Erythroblast (primary cell): ENCODE measurements around the gene TULP3.

Experiments used
- GATA1 ChIP-seq: IDR thresholded peaks from 2 replicates; pipeline ENCODE4 v1.6.1; 2011; ENCODE audit warnings: low read depth, mild to moderate bottlenecking, control low read depth, low read length, moderate library complexity
- POLR2A ChIP-seq: IDR thresholded peaks from 2 replicates; pipeline ENCODE4 v1.6.1; 2011; ENCODE audit warnings: mild to moderate bottlenecking, low read length

- TF ChIP-seq POLR2A (no peak), GATA1 (no peak)
These were observed 96.2 kb downstream of the TULP3 start for GRCh38 chr12:2986876-2987275.
